AG09319 (cell line): ENCODE measurements around the gene PKN2.
A peak's percentile ranks its signal among the peaks of the same experiment; 100 is the strongest.

ENCODE experiments used
- DNase-seq: peaks from one replicate; pipeline ENCODE4 v3.0.0-alpha.2; 2010; ENCODE audit warnings: low read depth; ENCODE audit errors: extremely low read depth
- CTCF ChIP-seq: IDR thresholded peaks from 2 replicates; pipeline ENCODE4 v1.5.1; 2011; ENCODE audit warnings: low read depth, mild to moderate bottlenecking, inconsistent platforms, low read length, moderate library complexity

PKN2 gene

DNA sequence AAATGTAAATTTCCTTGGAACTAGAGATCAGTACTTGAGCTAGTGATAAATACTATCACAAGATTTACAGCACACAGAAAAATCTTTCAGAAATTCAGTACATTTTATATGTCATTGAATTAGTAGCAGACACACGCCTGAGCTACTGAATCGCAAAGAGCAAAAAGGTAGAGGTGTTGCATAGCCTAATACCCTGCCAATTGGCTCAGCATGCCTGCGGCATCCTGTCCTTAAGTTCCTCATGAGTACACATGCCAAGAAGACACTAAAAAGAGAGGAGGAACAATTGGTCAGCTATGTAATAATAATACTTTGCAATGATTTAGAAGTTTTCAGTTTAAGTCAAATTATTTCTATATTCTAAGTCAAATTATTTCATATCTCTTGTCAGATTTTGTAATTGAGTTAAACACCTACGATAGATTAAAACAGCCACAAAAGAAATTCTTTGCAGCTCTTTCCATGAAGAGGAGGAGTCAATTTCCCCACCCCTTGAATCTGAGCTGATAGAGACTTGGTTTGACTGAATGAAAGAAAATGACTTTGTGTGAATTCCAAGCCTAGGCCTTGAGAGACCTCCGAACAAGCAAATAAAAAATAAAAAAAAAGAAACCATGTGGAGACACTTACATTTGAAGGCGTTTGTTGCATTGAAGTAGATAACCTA, 36.2 kb upstream of the PKN2 start:
- DNase-seq, result no peak

GRCh38 chr1:88648706-88649105, 35.4 kb upstream of the PKN2 start:
- no peak for TF ChIP-seq CTCF
- DNase-seq, result no peak

More for the DNA sequence above, 36.2 kb upstream of the PKN2 start:
- TF ChIP-seq CTCF, result no peak

- no peak for TF ChIP-seq CTCF
- no peak for DNase-seq
Observed at GRCh38 chr1:88649932-88650331, 34.1 kb upstream of the PKN2 start.

GRCh38 chr1:88650676-88651418, 33.2 kb upstream of the PKN2 start:
- no peak for TF ChIP-seq CTCF

GRCh38 chr1:88655140-88655539, 28.9 kb upstream of the PKN2 start:
- TF ChIP-seq CTCF, result no peak
- DNase-seq, result no peak

More at GRCh38 chr1:88650676-88651418, 33.2 kb upstream of the PKN2 start:
- DNase-seq, result no peak

GRCh38 chr1:88655685-88656299, 28.3 kb upstream of the PKN2 start:
- DNase-seq, result no peak
- TF ChIP-seq CTCF, result peak; percentile 46

GRCh38 chr1:88658419-88658818, 25.7 kb upstream of the PKN2 start:
- DNase-seq, result no peak
- no peak for TF ChIP-seq CTCF
